GM12891 (cell line): ENCODE results near the gene LRIG1.
A peak's percentile ranks its signal among the peaks of the same experiment; 100 is the strongest.

ENCODE experiments used
- DNase-seq: peaks from one replicate; pipeline ENCODE4 v3.0.0; 2011; ENCODE audit warnings: low spot score; ENCODE audit not compliant: insufficient read length
- FAIRE-seq: peaks from 2 replicates; lab custom pipeline; 2011; peaks lifted over from hg19 to GRCh38; lab: Jason Lieb, UNC
- PAX5 ChIP-seq: IDR thresholded peaks from 2 replicates; pipeline ENCODE4 v1.6.1; 2011; ENCODE audit warnings: low read length, moderate library complexity, mild to moderate bottlenecking; ENCODE audit not compliant: insufficient read depth, severe bottlenecking
- POLR2A ChIP-seq: IDR thresholded peaks from 2 replicates; pipeline ENCODE4 v1.6.1; 2011; ENCODE audit warnings: low read depth, low read length, control low read depth
- POLR2AphosphoS5 ChIP-seq: IDR thresholded peaks from 2 replicates; pipeline ENCODE4 v1.6.1; 2011; ENCODE audit warnings: low read depth, low read length, control low read depth
- POU2F2 ChIP-seq: IDR thresholded peaks from 2 replicates; pipeline ENCODE4 v1.6.1; 2011; ENCODE audit warnings: low read depth, mild to moderate bottlenecking, control low read depth, low read length, moderate library complexity
- SPI1 ChIP-seq: IDR thresholded peaks from 2 replicates; pipeline ENCODE4 v1.6.1; 2011; ENCODE audit warnings: low read depth, low read length, control low read depth
- TAF1 ChIP-seq: IDR thresholded peaks from 2 replicates; pipeline ENCODE4 v1.6.1; 2011; ENCODE audit warnings: low read depth, low read length, control low read depth

LRIG1 gene

DNA sequence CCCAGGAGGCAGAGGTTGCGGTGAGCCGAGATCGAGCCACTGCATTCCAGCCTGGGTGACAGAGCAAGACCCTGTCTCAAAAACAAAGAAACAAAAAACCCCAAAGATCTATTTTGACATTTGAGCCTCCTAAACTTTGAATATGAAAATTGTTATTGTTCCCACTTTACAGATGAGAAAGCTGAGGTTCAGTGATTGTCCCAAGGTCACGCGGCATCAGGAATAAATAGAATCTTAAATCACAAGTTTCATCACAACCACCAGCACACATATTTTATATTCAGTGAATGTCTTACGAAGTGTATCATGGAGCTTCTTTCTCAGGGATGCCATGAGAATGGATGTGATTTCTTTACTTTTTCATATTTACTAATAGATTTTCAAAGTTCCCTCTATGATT is 5.3 kb upstream of the LRIG1 start:
- TF ChIP-seq SPI1: no peak
- no peak for TF ChIP-seq PAX5
- FAIRE-seq: no peak
- no peak for DNase-seq

DNA sequence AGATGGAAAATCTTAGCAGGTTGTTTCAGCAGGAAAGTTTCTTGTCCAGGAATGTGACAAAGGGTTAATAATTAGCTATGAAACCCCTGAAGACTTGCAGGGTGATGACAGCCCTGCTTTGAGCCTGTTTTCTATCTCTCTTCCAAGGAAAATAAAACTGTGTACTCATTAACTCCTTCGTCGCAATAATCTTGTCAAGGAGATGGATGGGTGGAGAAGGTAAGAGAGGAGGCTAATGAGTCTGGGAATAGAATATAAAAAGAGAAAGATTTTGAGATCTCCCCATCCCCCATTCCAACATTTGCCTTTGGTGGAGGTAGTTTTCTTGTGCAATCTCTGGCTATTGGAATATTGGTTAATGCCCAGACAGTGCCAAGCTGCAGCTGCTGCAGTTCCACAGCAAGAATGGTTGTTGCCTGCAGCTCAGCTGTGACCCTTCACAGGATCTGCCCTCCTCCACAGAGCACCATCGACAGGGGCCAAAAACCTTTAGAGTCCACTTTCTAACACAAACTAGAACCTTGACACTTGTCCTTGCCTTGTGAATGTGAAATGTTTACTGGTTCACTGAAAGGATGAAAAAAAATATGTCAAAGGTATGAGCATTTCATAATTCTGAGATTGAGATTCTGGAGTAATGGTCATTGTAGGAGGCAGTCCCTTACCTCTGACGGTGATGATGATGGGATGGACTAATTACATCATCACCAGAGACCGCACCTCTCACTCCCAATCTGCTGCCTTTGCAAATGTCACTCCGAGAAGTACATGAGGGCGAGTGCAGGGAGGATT is 4.2 kb upstream of the LRIG1 start:
- DNase-seq (no peak), FAIRE-seq (no peak)
- no peak for TF ChIP-seq TAF1
- no peak for TF ChIP-seq SPI1
- TF ChIP-seq PAX5: no peak
- no peak for TF ChIP-seq POU2F2
- no peak for TF ChIP-seq POLR2AphosphoS5
- no peak for TF ChIP-seq POLR2A

DNA sequence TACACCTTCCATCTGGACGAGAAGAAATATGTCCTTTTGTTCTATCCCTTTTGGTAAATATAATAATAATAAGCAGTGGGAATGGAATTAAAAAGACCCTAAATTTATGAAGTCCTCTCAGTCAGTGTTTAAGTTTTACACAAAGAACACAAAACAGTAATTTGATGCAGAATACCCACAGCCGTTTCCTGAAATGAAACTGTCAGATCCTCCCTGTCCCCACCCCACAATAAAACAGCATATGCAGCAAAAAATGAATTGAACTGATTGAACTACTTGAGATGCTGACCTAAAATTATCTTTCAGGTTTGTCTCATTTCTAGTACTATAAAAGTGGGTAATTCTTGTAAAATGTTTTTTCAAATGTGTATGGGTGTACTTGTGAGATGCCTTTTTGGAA is 2.2 kb upstream of the LRIG1 start:
- FAIRE-seq: no peak
- no peak for TF ChIP-seq POLR2AphosphoS5
- no peak for TF ChIP-seq POLR2A
- TF ChIP-seq PAX5: no peak
- no peak for TF ChIP-seq TAF1
- TF ChIP-seq SPI1: no peak
- no peak for TF ChIP-seq POU2F2

DNA sequence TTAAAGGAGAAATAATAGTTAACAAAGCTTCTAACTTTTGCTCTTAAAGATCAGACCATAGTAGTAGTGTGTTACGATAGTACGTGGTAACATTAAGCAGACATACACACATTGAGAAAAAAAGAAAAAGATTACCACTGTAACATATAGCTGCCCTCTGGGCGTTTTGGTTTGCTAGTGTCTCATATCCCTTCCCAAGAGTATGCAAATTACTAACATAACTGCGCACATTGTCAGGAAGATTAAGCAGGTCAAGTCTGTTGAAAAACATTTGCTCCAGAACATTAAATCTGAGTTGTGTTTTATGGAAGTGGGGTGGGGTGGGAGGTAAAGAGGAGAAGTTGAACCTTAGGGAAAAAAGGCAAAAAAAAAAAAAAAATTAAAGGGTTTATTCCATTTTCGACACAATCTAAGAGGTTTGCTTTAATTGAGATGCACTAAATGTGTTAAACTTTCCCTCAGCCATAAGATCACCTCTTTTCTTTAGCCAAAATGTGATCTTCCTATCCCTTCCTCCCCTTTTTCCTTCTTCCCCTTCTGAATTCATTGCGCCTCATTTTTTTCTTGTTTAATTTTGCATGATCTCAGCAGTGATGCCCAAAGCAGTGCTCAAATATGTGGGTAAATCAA is 1.5 kb upstream of the LRIG1 start:
- DNase-seq: no peak
- no peak for FAIRE-seq
- TF ChIP-seq SPI1 (no peak), TAF1 (no peak), POLR2A (no peak), POU2F2 (no peak)

More for the DNA sequence above, 2.2 kb upstream of the LRIG1 start:
- DNase-seq: no peak

DNA sequence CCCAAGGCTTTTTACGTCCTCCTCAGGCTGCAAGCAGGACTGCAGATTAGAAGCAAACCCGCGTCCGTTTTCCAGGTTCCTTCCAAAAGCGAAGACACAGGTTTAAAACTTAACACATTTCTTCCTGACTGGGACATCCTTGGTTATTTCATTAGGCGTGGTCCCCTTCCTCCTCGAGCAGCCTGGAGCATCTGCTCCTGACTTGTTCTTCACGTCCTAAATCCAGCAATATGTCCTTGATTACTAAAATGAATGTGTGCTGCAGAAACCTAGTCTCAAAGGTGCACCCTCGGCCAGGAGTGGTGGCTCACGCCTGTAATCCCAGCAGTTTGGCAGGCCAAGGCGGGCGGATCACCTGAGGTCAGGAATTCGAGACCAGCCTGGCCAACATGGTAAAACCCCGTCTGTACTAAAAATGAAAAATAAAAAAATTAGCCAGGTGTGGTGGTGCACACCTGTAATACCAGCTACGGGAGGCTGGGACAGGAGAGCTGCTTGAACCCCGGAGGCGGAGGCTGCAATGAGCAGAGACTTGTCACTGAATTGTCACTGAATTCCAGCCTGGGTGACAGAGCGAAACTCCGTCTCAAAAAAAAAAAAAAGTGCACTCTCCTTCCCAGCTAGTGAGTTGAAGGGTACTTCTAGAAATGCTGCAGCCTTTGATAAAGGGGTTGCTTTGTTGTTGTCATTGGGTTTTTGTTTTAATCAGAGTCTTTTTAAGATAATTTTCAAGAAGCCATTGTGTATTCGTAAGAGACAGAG is 842 bp upstream of the LRIG1 start:
- FAIRE-seq: no peak
- no peak for TF ChIP-seq POLR2AphosphoS5
- TF ChIP-seq TAF1: no peak
- TF ChIP-seq SPI1: no peak
- TF ChIP-seq POU2F2: no peak
- TF ChIP-seq POLR2A: no peak
- no peak for TF ChIP-seq PAX5
- no peak for DNase-seq

DNA sequence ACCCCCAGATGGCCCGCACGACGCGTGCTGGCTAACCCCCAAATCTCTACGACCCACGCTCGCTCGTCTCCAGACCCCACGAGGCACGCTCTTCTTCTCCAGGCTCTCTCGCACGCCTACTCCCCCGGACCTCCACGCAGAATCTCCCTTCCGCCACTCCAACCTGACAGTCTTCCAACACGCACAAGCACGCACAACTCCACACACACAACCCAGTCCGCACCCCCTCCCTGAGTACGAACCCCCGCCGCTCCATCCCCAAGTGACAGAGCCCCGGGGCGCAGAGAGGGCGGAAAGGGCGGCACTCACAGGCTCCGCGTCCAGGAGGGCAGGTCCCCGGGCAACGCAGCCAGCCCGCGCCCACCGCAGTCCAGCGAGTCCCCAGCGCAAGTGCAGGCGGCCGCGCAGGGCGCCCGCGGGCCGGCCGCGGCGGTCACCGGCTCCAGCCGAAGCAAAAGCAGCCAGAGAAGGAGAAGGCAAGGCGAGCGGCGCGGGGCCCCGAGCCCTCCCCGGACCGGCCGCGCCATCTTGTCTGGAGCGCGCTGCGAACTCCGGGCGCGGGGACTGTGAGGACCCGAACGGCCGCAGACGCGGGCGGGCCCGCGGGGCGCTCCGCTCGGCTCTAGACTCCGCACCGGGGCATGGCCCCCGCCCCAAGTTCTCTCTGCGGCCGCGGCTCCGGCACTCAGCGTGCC is 794 bp downstream of the LRIG1 start:
- FAIRE-seq (no peak), DNase-seq (peak; percentile 31)
- no peak for TF ChIP-seq PAX5
- TF ChIP-seq POU2F2: no peak
- no peak for TF ChIP-seq TAF1
- no peak for TF ChIP-seq POLR2AphosphoS5
- no peak for TF ChIP-seq POLR2A
- TF ChIP-seq SPI1: no peak

DNA sequence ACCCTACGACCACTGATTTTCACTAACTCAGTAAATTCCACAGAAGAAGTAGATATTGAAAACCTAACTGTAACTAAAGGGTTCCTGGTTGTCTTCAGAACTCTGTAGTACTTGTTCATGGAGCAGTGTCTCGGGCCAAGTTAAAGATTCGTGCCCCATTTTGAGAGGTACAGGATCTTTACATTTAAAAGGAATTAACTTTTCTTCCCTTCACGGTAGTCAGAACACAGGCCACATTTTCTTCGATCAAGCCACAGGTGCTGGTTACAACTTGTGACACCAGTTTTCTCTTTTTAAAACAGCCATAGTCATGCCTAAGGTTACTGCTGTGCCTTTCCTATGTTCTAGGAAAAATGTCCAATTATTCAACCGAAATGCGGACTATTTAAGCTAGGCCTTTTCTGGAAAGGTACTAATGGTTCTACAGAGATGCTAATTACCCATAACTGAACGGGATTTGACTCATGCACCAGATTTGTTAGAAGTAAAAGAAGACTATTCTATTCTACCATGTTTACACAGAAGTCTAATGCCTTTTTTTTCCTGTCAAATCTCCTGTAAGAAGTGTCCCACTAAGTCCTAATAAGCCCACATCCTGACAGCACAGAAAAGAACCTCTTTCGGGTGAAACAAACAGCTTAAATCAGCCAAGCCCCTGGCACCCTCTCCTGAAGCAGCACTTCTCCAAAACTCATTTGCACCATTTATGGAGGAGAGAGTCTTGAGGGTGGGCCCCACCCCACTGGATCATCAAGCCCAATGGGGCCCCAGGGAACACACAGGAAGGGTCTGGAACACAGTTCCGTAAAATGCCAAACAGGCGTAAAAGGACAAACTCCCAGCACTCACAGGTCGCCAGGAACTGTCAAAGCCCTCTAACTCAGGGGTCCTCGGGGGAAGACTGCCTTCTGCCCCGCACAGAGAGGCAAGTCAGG is 1.9 kb downstream of the LRIG1 start:
- DNase-seq: no peak
- FAIRE-seq: no peak
- TF ChIP-seq PAX5 (no peak), POLR2A (no peak), POU2F2 (no peak), POLR2AphosphoS5 (no peak), SPI1 (peak; percentile 10; the same call in 1 of the 2 replicates), TAF1 (no peak)

DNA sequence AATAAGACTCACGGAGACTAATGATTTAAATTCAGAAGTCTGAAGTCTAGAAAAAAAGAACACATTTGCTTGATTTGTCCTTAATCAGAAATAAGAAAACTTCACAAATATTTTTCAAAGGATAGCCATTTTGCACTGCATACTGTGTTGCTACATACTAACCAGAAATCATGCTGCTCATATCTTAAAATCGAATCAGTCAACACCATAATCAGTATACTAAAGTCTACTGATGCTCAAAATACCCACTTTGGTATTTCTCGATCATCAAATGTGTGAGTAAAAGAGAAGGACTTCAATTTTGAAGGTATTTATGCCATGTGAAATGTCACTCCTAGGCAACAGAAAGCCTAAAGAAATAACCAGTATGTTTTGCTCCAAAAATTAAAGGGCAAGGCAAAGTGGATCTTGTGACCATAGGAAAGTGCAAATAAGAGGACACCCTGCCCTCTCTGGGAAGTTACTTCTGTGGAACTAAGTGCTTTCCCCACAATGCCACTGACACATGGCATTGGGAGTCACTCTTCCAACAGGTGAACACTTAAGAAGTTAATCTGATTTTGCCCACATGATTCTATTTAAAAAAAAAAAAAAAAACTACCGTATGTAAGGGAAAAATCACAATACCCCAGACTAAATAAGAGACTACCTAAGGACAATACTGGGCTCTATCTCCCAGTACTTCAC is 2.7 kb downstream of the LRIG1 start:
- FAIRE-seq (no peak), DNase-seq (no peak)
- TF ChIP-seq PAX5: no peak
- no peak for TF ChIP-seq POLR2A
- no peak for TF ChIP-seq SPI1
- TF ChIP-seq POLR2AphosphoS5: no peak
- TF ChIP-seq POU2F2: no peak
- no peak for TF ChIP-seq TAF1
